HG02678 (cell line): ENCODE measurements around the gene TP53TG3B.
"Not testable (repeated sequence)": the region's sequence is repeated elsewhere in the genome, so short reads cannot be mapped to it uniquely, and the experiment has no call there.

Experiments
- ATAC-seq: cut with Tn5 transposase; IDR thresholded peaks from one replicate; pipeline ENCODE4 v1.9.1; 2021; ENCODE audit warnings: mild to moderate bottlenecking, moderate library complexity; ENCODE audit not compliant: unreplicated experiment

Gene TP53TG3B

DNA sequence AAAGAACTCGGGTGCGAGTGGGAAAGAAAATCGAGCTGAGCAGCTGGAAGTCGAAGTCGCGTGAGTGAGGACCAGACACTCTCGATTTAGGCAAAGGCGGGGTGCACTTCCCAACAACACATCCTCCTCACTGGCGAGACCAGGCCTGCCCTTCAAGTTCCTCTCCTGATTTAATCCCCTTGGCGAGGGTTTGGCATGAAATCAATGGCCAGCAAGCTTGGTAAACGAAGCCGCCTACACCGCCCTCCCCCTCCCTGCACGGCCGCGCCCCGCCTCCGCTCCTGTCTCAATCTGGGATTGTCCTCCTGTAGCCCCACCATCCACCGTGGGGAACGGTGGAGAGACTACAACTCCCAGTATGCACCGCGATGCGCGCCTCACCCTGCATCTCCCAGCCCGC is at the start of gene TP53TG3B:
Gene TP53TG3B, plus strand, starts transcription at position 301 of the 400 bp plus-strand sequence. Its CDS starts 68 bp downstream, at position 369.
- ATAC-seq = not testable (repeated sequence)

DNA sequence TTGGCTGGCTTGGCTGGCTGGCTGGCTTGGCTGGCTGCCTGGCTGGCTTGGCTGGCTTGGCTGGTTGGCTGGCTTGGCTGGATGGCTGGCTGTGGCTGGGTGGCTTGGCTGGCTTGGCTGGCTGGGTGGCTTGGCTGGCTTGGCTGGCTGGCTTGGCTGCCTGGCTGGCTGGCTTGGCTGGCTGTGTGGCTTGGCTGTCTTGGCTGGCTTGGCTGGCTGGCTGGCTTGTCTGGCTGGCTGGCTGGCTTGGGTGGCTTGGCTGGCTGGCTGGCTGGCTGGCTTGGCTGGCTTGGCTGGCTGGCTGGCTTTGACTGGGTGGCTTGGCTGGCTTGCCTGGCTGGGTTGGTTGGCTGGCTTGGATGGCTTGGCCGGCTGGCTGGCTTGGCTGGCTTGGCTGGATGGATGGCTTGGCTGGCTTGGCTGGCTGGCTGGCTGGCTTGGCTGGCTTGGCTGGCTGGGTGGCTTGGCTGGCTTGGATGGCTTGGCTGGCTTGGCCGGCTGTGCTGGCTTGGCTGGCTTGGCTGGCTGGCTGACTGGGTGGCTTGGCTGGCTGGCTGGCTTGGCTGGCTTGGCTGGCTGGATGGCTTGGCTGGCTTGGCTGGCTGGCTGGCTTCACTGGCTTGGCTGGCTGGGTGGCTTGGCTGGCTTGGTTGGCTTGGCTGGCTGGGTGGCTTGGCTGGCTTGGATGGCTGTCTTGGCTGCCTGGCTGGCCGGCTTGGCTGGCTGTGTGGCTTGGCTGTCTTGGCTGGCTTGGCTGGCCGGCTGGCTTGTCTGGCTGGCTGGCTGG is 24.2 kb upstream of the TP53TG3B start:
- ATAC-seq = not testable (repeated sequence)

GRCh38 chr16:33337627-33338542 is 22.8 kb upstream of the TP53TG3B start:
- ATAC-seq = not testable (repeated sequence)

DNA sequence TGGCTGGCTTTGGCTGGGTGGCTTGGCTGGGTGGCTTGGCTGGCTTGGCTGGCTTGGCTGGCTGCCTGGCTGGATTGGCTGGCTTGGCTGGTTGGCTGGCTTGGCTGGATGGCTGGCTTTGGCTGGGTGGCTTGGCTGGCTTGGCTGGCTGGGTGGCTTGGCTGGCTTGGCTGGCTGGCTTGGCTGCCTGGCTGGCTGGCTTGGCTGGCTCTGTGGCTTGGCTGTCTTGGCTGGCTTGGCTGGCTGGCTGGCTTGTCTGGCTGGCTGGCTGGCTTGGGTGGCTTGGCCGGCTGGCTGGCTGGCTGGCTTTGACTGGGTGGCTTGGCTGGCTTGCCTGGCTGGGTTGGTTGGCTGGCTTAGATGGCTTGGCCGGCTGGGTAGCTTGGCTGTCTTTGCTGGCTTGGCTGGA is 22.1 kb upstream of the TP53TG3B start:
- ATAC-seq = not testable (repeated sequence)

DNA sequence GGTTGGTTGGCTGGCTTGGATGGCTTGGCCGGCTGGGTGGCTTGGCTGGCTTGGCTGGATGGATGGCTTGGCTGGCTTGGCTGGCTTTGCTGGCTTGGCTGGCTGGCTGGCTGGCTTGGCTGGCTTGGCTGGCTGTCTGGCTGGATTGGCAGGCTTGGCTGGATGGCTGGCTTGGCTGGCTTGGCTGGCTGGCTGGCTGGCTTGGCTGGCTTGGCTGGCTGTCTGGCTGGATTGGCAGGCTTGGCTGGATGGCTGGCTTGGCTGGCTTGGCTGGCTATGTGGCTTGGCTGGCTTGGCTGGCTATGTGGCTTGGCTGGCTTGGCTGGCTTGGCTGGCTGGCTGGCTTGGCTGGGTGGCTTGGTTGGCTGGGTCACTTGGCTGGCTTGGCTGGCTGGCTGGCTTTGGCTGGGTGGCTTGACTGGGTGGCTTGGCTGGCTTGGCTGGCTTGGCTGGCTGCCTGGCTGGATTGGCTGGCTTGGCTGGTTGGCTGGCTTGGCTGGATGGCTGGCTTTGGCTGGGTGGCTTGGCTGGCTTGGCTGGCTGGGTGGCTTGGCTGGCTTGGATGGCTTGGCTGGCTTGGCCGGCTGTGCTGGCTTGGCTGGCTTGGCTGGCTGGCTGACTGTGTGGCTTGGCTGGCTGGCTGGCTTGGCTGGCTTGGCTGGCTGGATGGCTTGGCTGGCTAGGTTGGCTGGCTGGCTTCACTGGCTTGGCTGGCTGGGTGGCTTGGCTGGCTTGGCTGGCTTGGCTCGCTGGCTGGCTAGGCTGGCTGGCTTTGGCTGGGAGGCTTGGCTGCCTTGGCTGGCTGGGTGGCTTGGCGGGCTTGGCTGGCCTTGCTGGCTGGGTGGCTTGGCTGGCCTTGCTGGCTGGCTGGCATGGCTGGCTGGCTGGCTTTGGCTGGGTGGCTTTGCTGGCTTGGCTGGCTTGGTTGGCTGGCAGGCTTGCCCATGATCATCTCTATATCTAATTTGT is 21.3 kb upstream of the TP53TG3B start:
- ATAC-seq = not testable (repeated sequence)
